ENCODE measurements around the gene CRADD.

- no peak for TF ChIP-seq POLR2A (IDR thresholded peaks at IDR 0.05; ENCODE audit: low read depth, low read length)
- TF ChIP-seq USF2 (IDR thresholded peaks at IDR 0.05; ENCODE audit: low read depth, low read length) = peak; percentile 64; the same call in 1 of the 2 replicates
- no peak for TF ChIP-seq CHD1 (IDR thresholded peaks at IDR 0.05; ENCODE audit: low read depth, low read length)
- TF ChIP-seq RFX5 (IDR thresholded peaks at IDR 0.05; ENCODE audit: low read depth, low read length) = no peak
- no peak for TF ChIP-seq ELK1 (IDR thresholded peaks at IDR 0.05; ENCODE audit: borderline replicate concordance, low read depth, low read length)
- TF ChIP-seq, protein P1, sequence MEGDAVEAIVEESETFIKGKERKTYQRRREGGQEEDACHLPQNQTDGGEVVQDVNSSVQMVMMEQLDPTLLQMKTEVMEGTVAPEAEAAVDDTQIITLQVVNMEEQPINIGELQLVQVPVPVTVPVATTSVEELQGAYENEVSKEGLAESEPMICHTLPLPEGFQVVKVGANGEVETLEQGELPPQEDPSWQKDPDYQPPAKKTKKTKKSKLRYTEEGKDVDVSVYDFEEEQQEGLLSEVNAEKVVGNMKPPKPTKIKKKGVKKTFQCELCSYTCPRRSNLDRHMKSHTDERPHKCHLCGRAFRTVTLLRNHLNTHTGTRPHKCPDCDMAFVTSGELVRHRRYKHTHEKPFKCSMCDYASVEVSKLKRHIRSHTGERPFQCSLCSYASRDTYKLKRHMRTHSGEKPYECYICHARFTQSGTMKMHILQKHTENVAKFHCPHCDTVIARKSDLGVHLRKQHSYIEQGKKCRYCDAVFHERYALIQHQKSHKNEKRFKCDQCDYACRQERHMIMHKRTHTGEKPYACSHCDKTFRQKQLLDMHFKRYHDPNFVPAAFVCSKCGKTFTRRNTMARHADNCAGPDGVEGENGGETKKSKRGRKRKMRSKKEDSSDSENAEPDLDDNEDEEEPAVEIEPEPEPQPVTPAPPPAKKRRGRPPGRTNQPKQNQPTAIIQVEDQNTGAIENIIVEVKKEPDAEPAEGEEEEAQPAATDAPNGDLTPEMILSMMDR (conservative IDR thresholded peaks at IDR 0.05; ENCODE audit: low read depth, low read length) = no peak
- TF ChIP-seq BHLHE40 (IDR thresholded peaks at IDR 0.05; ENCODE audit: low read depth, low read length) = no peak
Measured at GRCh38 chr12:93813972-93814821, 137.0 kb downstream of the CRADD start.

Measured in IMR-90 (cell line).